CD4-positive, alpha-beta T cell treated with Interleukin-1 beta for 1 hour (primary cell): Measurements from ENCODE around the gene ACLY.
"Not testable (repeated sequence)": the region's sequence is repeated elsewhere in the genome, so short reads cannot be mapped to it uniquely, and the experiment has no call there.

Source experiments
- DNase-seq, 2 donors: peaks; one replicate each; pipeline ENCODE4 v3.0.0-alpha.2; 2020 to 2022

Gene ACLY

GRCh38 chr17:41869426-41869825, 49.3 kb downstream of the ACLY start:
- DNase-seq = no peak

GRCh38 chr17:41868568-41868967, 50.2 kb downstream of the ACLY start:
- DNase-seq = no peak

GRCh38 chr17:41865596-41865893, 53.2 kb downstream of the ACLY start:
- no peak for DNase-seq

- DNase-seq = peak; percentile 86 to 87
Observed at GRCh38 chr17:41864836-41865595, 53.7 kb downstream of the ACLY start, which contains the start of gene KLHL11. TSS of gene KLHL11 (minus strand) at chr17:41865423. CDS start at chr17:41865370, 53 bp downstream.

- peak in 1 of 2 donors; percentile 61 for DNase-seq
Observed at GRCh38 chr17:41864498-41864835, 54.3 kb downstream of the ACLY start.

- peak; percentile 5 to 10 for DNase-seq
Observed at GRCh38 chr17:41863074-41863848, 55.5 kb downstream of the ACLY start.

- DNase-seq = no peak
Observed at GRCh38 chr17:41860254-41860931, 58.4 kb downstream of the ACLY start.

DNA sequence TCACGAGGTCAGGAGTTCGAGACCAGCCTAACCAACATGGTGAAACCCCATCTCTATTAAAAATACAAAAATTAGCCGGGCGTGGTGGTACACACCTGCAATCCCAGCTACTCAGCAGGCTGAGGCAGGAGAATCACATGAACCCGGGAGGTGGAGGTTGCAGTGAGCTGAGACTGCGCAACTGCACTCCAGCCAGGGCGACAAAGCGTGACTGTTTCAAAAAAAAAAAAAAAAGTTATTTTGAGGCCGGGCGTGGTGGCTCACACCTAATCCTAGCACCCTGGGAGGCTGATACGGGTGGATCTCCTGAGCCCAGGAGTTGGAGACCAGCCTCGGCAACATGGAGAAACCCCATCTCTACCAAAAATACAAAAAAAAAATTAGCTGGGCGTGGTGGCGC, 67.4 kb downstream of the ACLY start:
- not testable (repeated sequence) for DNase-seq

DNA sequence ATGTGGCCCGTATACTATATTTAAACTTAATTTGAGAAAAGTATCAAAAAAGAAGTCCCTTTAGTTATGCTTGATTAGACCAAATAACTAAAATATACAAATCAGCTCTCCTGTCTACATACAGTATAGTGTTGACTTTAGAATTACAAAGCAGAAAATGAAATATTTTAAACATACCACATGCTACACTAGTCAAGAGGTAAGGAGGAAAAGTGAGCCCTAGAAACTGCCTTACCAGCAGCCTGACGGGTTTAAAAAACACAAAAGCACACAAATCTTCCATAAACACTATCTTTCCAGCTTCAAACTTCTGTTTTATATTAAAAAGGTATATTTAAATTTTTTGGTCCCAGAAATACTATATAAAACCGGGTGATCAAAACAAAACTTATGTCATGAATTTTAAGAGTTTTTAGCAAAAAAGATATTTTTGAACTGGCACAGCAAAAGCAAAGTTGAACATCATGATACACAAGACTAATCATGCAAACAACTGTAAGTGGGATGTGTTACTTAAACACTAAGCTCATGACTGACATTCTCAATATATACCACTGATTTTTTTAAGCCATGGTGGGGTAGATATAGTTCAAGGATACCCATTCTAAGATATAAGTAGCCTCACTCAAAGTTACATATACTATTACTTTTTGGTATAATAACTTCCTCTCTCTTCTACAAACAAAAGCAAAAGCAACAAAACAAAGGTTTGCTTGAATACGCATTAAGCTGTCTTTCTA, 69.3 kb downstream of the ACLY start:
- DNase-seq = no peak

DNA sequence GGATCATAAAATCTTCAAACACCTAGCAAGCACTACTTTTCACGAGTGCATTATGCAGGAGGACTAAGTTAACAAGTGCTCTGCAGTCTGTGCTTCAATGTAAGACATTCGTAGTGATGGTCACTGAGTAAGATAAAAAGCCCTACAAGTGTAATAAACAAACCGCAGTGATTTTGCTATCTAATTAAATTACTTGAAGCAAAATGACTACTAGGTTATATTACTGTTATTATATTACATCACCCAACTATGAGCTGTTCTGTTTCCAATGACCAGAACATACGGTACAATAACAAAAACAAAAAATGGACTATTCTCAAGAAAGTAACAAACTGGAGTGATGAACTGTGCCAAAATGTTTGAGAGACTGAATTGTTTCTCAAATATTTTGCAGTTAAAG, 70.0 kb downstream of the ACLY start:
- DNase-seq = no peak

DNA sequence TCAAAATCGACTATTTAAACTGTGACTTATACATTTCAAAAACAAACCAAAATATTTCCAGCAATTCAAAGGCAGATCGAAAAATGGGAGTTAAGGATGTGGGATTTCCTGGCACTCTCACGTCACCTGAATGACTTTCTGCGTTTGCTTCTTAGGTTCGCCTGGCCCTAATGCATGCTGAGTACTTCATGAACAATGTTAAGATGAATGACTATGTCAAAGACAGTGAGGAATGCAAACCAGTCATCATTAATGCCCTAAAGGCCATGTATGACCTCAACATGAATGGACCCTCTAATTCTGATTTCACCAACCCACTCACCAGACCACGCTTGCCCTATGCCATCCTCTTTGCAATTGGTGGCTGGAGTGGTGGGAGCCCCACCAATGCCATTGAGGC, 73.8 kb downstream of the ACLY start:
- DNase-seq = no peak

DNA sequence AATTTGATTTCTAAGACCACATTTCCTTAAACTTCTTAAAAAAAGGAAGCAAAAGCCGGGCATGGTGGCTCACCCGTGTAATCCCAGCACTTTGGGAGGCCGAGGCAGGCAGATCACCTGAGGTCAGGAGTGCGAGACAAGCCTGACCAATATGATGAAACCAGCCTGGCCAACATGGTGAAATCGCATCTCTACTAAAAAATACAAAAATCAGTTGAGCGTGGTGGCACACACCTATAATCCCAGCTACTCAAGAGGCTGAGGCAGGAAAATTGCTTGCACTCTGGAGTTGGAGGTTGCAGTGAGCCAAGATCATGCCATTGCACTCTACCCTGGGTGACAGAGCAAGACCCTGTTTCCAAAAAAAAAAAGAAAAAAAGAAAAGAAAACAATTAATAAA, 78.0 kb downstream of the ACLY start:
- not testable (repeated sequence) for DNase-seq

- DNase-seq = not testable (repeated sequence)
Observed at GRCh38 chr17:41839448-41839847, 79.3 kb downstream of the ACLY start.

- DNase-seq = no peak
Observed at GRCh38 chr17:41837761-41838538, 80.8 kb downstream of the ACLY start, which contains the start of gene KLHL10. TSS of gene KLHL10 (plus strand) at chr17:41837825. CDS start at chr17:41837933, 108 bp downstream.

- peak in 1 of 2 donors; percentile 2 for DNase-seq
Observed at GRCh38 chr17:41836550-41837196, 82.1 kb downstream of the ACLY start.

GRCh38 chr17:41835800-41836549, 82.8 kb downstream of the ACLY start, which contains the start of gene NT5C3B:
TSS of gene NT5C3B (minus strand) at chr17:41836232. CDS start at chr17:41836193, 39 bp downstream.
- DNase-seq = peak; percentile 44 to 59

DNA sequence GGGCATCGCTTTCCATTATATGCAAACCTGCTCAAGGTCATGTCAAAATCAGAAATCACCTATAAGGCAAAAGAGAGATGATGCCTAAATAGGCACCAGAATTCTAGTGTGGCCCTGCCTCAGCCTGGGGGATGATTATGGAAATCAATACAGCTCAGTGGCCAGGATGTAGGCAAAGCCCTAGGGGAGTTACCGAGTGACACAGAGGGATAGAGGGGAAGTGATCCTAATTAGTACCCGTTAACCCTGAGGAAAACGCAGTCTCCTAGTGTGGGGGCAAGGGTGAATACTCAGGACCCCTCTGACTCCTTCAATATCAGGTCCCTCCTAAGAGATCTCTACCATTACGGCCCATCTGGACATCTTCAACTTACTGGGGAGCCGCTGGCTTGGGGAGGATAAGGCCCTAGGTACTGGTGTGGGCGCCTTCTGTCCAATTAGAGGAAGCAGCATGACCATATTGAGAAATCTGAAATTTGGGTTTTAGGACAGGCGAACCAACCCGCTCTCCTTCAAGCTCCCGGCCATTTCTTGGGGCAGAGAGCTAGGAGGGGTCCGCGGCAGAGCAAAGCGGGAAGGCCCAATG, 83.4 kb downstream of the ACLY start:
- DNase-seq = no peak

GRCh38 chr17:41829961-41830360, 88.8 kb downstream of the ACLY start:
- not testable (repeated sequence) for DNase-seq

DNA sequence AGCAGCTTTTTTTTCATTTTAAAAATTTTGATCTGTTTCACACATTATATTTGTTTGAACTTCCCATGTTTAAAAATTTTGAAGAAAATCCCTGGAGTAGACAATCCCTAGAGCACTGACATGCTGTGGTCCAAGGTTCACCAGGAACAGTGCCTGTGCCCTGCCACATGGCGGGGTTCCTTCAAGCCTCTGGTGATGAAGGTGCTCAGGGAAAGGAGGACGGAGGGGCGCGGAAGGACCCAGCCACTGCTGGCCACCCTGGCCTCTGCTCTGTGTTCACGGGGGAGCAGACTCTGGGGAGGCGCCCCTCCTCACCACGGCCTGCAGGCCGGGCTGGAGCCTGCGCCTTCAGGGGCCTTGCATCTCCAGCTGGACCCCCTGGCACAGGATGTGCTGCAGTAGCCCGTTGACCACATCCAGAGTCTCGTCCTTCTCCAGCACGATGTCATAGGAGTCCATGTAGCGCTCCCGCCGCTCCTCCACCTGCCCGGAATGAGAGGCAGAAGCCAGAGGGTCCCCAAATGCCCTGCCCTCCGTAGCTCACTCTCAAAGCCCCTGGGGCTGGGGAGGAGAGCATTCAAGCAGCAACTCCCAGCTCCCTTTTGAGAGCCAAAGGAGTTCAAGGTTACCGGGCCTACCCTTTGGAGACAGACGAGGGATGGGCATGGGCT, 93.4 kb downstream of the ACLY start:
- no peak for DNase-seq

DNA sequence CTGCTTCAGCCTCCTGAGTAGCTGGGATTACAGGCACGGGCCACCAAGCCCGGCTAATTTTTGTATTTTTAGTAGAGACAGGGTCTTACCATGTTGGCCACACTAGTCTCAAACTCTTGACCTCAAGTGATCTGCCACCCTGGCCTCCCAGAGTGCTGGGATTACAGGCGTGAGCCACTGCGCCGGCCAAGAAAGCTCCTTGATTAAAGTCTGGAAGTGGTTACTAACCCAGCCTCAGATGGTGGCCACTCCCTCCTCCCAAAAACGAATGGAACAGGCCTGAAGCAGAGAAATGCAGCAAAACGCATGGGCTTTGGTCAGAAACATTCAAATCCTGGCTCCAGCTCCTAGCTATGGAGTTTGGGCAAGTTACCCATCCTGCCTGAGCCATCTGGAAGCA, 94.7 kb downstream of the ACLY start:
- no peak for DNase-seq
